GM21528 (cell line): ENCODE data around the gene OR6B2.

Experiments used
- ATAC-seq: cut with Tn5 transposase; IDR thresholded peaks from one replicate; pipeline ENCODE4 v1.9.1; 2021; ENCODE audit warnings: mild to moderate bottlenecking, moderate library complexity; ENCODE audit not compliant: unreplicated experiment, low FRiP score

Gene OR6B2

DNA sequence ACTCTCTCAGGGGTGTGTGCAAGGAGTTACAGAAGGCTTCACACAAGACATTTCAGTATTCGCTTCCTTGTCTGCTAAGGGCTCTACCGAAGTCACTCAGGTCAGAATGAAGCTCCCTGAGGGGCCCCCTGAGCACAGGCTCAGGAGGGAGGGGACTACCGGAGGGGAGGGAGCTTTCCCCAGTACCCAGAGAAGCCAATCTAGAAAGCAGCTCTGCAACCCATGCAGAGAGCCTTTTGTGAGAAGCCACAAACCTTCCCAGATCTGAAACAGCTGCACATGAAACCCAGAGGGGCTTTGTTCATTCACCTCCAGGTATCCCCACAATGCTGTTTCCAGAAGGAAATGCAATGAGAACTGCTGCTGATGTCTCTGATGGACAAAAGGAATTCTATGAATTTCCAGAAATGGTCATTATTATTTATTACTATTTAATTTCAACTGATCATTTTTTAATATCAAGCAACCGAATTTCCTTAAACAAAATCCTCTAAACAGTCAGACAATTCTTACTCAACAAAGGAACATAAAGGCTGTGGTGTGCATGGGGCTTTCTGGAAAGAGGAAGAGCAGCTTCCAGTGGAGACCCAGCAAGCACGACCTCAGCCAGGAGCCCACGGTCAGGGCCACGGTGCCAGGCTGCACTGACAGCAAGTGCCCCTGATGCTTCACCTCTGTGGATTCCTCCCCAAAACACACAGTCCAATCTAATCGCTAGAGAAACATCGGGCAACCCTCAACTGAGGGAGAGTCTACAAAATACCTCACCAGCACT, 47.0 kb downstream of the OR6B2 start:
- ATAC-seq: no peak
